ENCODE measurements around the gene NDUFS6.

Gene NDUFS6

GRCh38 chr5:1752881-1753280 is 48.3 kb upstream of the NDUFS6 start (continued):
- TF ChIP-seq KLF10 (tag by site-specific recombination; IDR thresholded peaks at IDR 0.05), result no peak
- TF ChIP-seq ZNF248 (tag by site-specific recombination; IDR thresholded peaks at IDR 0.05), result no peak

GRCh38 chr5:1753490-1753889 is 47.7 kb upstream of the NDUFS6 start:
- POLR2A ChIA-PET, result no interaction called here
- H3K27ac ChIP-seq (ENCODE audit: extremely low read depth, low read depth, low read length), result no peak overlapping the region
- TF ChIP-seq ZNF280D (tag by site-specific recombination; IDR thresholded peaks at IDR 0.05), result no peak
- no peak for TF ChIP-seq ZNF184 (tag by site-specific recombination; IDR thresholded peaks at IDR 0.05)
- no peak for TF ChIP-seq TSHZ1 (tag by site-specific recombination; IDR thresholded peaks at IDR 0.05; ENCODE audit: borderline replicate concordance)
- TF ChIP-seq ZNF548 (tag by site-specific recombination; IDR thresholded peaks at IDR 0.05), result no peak
- H3K36me3 ChIP-seq (ENCODE audit: control insufficient read depth in 2 of 2, insufficient read depth in 1 of 2, low read length in 2 of 2), result no peaks in the 10 kb centered on the region
- H3K9me3 ChIP-seq (ENCODE audit: control insufficient read depth, insufficient read depth, low read depth, low read length), result no peaks in the 10 kb centered on the region
- H3K4me1 ChIP-seq (ENCODE audit: control insufficient read depth, insufficient read depth, low read length), result no peaks in the 10 kb centered on the region
- CTCF ChIA-PET, result interaction anchor here (1.4 kb wide), 1 partner anchor 59 kb away, joined by 5 read pairs; no protein-coding TSS in a partner anchor
- no peak overlapping the region for H3K4me3 ChIP-seq (ENCODE audit: low read depth, low read length)

GRCh38 chr5:1754531-1755220 is 46.5 kb upstream of the NDUFS6 start:
- H3K4me3 ChIP-seq (ENCODE audit: low read depth, low read length), result no peak overlapping the region
- CTCF ChIA-PET, result interaction anchor here (0.6 kb wide), 1 partner anchor 109 kb away, joined by 3 read pairs; no protein-coding TSS in a partner anchor
- H3K36me3 ChIP-seq (ENCODE audit: control insufficient read depth in 2 of 2, insufficient read depth in 1 of 2, low read length in 2 of 2), result no peaks in the 10 kb centered on the region
- POLR2A ChIA-PET, result no interaction called here
- no peak overlapping the region for H3K27ac ChIP-seq (ENCODE audit: extremely low read depth, low read depth, low read length)
- H3K4me1 ChIP-seq (ENCODE audit: control insufficient read depth, insufficient read depth, low read length), result no peaks in the 10 kb centered on the region
- H3K9me3 ChIP-seq (ENCODE audit: control insufficient read depth, insufficient read depth, low read depth, low read length), result no peaks in the 10 kb centered on the region
- TF ChIP-seq ATF2 (tag by site-specific recombination; IDR thresholded peaks at IDR 0.05; ENCODE audit: low read depth) (no peak), HOXA7 (CRISPR knock-in tag; IDR thresholded peaks at IDR 0.05; ENCODE audit: borderline replicate concordance) (no peak), ZNF692 (tag by site-specific recombination; IDR thresholded peaks at IDR 0.05) (no peak), MEIS1 (CRISPR knock-in tag; IDR thresholded peaks at IDR 0.05; ENCODE audit: borderline replicate concordance) (no peak), ZNF510 (tag by site-specific recombination; IDR thresholded peaks at IDR 0.05; ENCODE audit: insufficient replicate concordance) (no peak), ZNF513 (tag by site-specific recombination; IDR thresholded peaks at IDR 0.05) (no peak), ZNF16 (tag by site-specific recombination; IDR thresholded peaks at IDR 0.05; ENCODE audit: low read depth) (no peak), ZNF223 (tag by site-specific recombination; IDR thresholded peaks at IDR 0.05) (no peak), ZNF571 (tag by site-specific recombination; IDR thresholded peaks at IDR 0.05) (no peak), ZNF24 (tag by site-specific recombination; IDR thresholded peaks at IDR 0.05) (no peak), ZNF302 (tag by site-specific recombination; IDR thresholded peaks at IDR 0.05; ENCODE audit: low read depth) (no peak), ZNF148 (tag by site-specific recombination; IDR thresholded peaks at IDR 0.05; ENCODE audit: borderline replicate concordance) (no peak)
